Bronchial epithelial cell (primary cell): ENCODE data around the gene FIP1L1. TPM values are rescaled to one million over a fixed set of nuclear protein-coding genes. Genes with fewer than 3 reads are reported as not detected.
"Not testable (repeated sequence)": the region's sequence is repeated elsewhere in the genome, so short reads cannot be mapped to it uniquely, and the experiment has no call there.

Source experiments
- DNase-seq: peaks from one replicate; pipeline ENCODE4 v3.0.0-alpha.2; 2010; ENCODE audit warnings: low read depth
- FAIRE-seq: peaks from 2 replicates; lab custom pipeline; 2011; peaks lifted over from hg19 to GRCh38; lab: Jason Lieb, UNC
- H3K27me3 ChIP-seq: 2 replicates; pipeline ENCODE4 v1.5.1; 2011; ENCODE audit warnings: low read length; ENCODE audit not compliant: control insufficient read depth, insufficient read depth
- H3K36me3 ChIP-seq: 2 replicates; pipeline ENCODE4 v1.5.1; 2011; ENCODE audit warnings: low read length; ENCODE audit not compliant: control insufficient read depth, insufficient read depth
- H3K4me3 ChIP-seq: 2 replicates; pipeline ENCODE4 v1.5.1; 2011; ENCODE audit warnings: mild to moderate bottlenecking, low read depth, low read length, control low read depth
- total RNA-seq: library from RNA; depleted of rRNA; stranded (reverse); fragments of >200 nt; gene quantifications from 2 replicates; pipeline ENCODE4 v1.2.1, GENCODE V29; 2014
- TF ChIP-seq, protein P1 (sequence below): IDR thresholded peaks from 2 replicates; pipeline ENCODE4 v1.5.1; 2011; ENCODE audit warnings: mild to moderate bottlenecking, moderate library complexity, low read length, control low read depth, inconsistent platforms; ENCODE audit not compliant: insufficient read depth, severe bottlenecking

Gene FIP1L1
- total RNA-seq, result 46.3 and 73.5 TPM in 2 replicates

DNA sequence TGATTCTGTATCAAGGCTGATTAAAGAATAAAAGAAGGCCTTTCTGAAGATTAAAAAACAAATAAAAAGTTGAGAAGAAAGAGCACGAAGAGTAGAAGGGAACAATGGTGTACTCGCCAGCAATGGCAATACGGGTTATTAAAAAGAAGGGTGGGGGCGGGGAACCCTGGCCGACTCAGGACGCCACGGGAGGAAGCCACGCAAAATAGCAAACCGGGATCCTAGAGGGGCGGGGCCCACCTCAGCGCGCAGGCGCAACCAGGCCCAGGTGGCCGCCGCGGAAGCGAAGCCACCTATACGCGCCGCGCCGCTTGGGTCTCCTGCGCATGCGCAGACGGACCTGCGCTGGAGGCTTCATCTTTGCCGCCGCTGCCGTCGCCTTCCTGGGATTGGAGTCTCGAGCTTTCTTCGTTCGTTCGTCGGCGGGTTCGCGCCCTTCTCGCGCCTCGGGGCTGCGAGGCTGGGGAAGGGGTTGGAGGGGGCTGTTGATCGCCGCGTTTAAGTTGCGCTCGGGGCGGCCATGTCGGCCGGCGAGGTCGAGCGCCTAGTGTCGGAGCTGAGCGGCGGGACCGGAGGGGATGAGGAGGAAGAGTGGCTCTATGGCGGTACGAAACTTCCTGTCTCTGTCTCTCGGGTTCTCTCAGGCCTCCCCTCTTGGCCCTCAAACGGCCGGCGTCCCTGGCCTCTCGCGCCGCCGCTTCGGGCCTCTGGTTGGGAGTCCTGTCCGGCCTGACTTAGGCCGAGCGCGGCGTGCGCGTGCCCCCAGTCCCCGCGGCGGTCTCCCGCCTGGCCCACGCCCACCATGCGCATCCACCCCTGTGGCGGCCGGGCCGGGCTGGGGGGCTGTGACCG is at the start of gene FIP1L1:
Gene FIP1L1, plus strand, starts transcription at position 323 of the 852 bp plus-strand sequence. Its CDS starts 198 bp downstream, at position 521.
- FAIRE-seq (no peak), DNase-seq (peak; percentile 86)
- TF ChIP-seq, protein P1, sequence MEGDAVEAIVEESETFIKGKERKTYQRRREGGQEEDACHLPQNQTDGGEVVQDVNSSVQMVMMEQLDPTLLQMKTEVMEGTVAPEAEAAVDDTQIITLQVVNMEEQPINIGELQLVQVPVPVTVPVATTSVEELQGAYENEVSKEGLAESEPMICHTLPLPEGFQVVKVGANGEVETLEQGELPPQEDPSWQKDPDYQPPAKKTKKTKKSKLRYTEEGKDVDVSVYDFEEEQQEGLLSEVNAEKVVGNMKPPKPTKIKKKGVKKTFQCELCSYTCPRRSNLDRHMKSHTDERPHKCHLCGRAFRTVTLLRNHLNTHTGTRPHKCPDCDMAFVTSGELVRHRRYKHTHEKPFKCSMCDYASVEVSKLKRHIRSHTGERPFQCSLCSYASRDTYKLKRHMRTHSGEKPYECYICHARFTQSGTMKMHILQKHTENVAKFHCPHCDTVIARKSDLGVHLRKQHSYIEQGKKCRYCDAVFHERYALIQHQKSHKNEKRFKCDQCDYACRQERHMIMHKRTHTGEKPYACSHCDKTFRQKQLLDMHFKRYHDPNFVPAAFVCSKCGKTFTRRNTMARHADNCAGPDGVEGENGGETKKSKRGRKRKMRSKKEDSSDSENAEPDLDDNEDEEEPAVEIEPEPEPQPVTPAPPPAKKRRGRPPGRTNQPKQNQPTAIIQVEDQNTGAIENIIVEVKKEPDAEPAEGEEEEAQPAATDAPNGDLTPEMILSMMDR, result no peak
- Histone ChIP-seq H3K27me3 (no peaks in the 10 kb centered on the region), H3K36me3 (peaks cover 3% of the 10 kb centered on the region), H3K4me3 (peak within 1 kb of the TSS; percentile 99)

GRCh38 chr4:53334916-53335315 is 42.5 kb upstream of the FIP1L1 start:
- H3K36me3 ChIP-seq, H3K27me3 ChIP-seq, H3K4me3 ChIP-seq, DNase-seq, FAIRE-seq: not testable (repeated sequence)

- not testable (repeated sequence) for H3K4me3 ChIP-seq, H3K36me3 ChIP-seq, DNase-seq, FAIRE-seq, H3K27me3 ChIP-seq
These were observed 37.3 kb upstream of the FIP1L1 start for GRCh38 chr4:53340145-53340544.

- DNase-seq, H3K36me3 ChIP-seq, H3K4me3 ChIP-seq, H3K27me3 ChIP-seq, FAIRE-seq: not testable (repeated sequence)
These were observed 31.0 kb upstream of the FIP1L1 start for GRCh38 chr4:53346392-53346791.

DNA sequence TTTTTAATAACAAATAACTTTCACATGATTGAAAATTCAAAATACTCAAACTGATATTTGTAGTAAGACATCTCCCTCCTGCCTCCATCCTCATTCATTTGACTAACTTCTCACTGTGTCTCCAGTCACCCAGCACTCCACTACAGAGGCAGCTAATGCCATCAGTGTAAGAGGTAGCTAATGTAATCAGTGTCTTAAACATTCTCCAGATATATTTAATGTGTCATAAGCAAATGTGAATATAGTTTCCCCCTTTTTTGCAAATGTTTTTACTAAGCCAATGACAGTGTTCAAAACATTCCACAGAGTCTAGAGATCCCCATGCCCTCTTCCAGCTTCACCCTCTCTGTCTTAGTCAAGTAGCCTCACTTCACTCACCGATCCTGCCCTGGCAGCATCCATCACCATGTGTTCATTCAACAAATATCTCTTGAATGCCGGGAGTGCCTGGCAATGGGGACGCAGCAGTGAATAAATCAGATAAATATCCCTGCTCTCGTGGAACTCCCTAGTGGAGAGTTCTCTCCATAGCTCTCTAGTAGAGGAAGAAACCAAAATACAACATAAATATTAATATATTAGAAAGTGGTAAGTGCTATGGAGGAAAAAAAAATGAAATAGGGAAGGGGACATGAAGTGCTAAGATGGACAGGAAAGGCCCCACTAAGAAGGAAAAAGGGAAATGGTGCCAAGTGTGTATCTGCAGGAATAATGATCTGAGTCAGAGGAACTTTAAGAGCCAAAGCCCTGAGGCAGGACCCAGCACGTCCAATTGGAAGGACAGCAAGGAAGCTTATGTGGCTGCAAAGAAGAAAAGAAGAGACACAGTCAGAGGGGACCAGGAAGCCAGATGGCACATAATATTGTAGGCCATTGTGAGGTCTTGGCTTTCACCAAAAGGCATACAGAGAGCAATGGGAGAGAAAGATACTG is 30.3 kb upstream of the FIP1L1 start:
- TF ChIP-seq, protein P1, result no peak
- DNase-seq (peak; percentile 82), FAIRE-seq (no peak)
- H3K36me3 ChIP-seq, result no peaks in the 10 kb centered on the region
- no peak overlapping the region for H3K4me3 ChIP-seq
- H3K27me3 ChIP-seq, result no peaks in the 10 kb centered on the region

- Histone ChIP-seq H3K4me3 (no peak overlapping the region), H3K27me3 (no peaks in the 10 kb centered on the region), H3K36me3 (peaks cover 2% of the 10 kb centered on the region)
- DNase-seq (no peak), FAIRE-seq (no peak)
- TF ChIP-seq, protein P1, result no peak
These were observed 29.4 kb upstream of the FIP1L1 start for GRCh38 chr4:53348046-53348445.

DNA sequence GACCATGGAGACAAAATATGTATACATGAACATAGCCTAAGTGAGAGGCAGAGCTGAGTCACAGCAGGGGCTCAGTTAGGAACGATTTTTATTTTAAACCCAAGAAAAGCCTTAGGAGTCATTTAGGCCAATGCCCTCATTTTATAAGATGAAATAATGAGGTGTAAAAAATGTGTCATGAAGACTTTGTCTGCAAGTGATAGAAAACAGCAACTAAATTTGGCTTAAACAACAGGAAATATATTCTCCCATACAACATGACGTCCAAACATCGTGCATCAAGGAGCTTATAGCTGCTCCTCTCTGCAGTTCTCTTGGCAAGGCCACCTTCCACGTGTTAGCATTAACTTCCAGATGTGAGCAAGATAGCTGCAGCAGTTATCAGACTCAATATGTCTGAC is 28.4 kb upstream of the FIP1L1 start:
- DNase-seq (no peak), FAIRE-seq (no peak)
- Histone ChIP-seq H3K36me3 (peaks cover 2% of the 10 kb centered on the region), H3K4me3 (no peak overlapping the region), H3K27me3 (no peaks in the 10 kb centered on the region)
- TF ChIP-seq, protein P1, result no peak
